ENCODE measurements around the gene NOC2L.
"Not testable (repeated sequence)": the region's sequence is repeated elsewhere in the genome, so short reads cannot be mapped to it uniquely, and the experiment has no call there.

Gene NOC2L

DNA sequence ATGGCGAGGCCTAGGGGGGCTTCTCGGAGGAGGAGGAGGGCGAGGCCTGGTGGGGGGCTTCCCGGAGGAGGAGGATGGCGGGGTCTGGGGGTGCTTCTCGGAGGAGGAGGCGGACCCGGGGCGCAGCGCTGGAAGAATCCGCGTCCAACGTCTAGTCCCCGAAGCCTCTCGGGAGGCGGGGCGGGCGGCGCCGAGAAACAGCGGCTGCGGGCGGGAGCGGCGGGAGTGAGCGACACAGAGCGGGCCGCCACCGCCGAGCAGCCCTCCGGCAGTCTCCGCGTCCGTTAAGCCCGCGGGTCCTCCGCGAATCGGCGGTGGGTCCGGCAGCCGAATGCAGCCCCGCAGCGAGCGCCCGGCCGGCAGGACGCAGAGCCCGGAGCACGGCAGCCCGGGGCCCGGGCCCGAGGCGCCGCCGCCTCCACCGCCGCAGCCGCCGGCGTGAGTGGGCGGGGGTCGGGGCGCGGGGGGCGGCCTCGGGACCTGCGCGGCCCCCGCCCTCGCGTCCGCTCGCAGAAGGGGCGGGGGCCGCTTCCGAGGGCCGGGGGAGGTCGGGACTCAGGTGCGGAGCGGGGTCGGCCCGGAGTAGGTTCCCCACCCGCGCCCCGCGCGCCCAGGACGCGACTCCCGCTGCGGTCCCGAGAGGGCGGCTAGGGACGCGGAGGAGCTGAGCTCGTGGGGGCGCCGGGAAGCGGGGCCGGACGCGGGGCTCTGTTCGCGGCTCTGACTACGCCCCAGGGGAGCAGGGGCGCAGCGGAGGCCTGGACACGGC lies 1.5 kb upstream of the NOC2L start, which contains the start of gene KLHL17:
TSS of gene KLHL17 (plus strand) at position 222 of the 769 bp plus-strand sequence. CDS start at position 332, 110 bp downstream.
- DNase-seq, result peak; percentile 71 to 80

DNA sequence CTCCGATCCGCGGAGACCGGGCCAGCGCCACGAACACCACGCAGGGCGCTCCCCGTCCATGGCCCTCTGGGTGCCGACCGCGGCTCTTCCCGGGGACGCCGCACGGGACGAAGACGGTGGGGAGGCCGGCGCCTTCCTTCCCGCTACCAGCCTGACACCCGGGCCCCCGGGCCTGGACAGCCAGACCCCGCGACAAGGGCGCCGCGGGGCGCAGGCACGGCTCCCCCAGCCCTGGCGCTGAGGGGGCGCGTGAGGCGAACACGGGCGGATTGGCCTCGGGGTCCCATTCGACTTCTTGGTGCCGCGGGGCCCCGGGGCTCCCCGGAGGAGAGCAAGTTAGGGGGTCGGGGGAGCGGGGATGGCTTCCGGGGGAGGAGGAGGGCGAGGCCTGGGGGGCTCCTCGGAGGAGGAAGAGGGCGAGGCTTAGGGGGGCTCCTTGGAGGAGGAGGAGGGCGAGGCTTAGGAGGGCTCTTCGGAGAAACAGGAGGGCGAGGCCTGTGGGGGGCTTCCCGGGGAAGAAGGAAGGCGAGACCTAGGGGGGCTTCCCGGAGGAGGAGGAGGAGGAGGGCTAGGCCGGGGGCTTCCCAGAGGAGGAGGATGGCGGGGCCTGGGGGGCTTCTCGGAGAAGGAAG lies 791 bp upstream of the NOC2L start:
- no peak for DNase-seq

DNA sequence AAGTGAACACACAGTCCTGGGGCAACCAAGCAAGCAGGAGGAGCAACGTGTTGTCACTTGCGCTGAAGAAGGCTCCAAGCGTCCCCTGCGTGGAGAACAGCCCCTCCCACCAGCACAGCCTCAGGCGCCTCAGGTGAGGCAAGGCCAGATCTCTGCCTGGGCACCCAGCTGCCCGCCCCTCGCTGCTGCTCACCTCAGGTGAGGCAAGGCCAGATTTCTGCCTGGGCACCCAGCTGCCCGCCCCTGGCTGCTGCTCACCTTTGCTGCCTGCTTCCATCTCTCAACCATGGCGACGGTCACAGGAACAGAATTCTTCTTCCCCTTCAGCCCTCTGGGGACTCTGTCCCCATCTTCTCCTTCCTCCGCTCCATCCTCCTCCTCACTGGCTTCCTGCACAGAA lies 2.4 kb downstream of the NOC2L start:
- DNase-seq, result no peak

DNA sequence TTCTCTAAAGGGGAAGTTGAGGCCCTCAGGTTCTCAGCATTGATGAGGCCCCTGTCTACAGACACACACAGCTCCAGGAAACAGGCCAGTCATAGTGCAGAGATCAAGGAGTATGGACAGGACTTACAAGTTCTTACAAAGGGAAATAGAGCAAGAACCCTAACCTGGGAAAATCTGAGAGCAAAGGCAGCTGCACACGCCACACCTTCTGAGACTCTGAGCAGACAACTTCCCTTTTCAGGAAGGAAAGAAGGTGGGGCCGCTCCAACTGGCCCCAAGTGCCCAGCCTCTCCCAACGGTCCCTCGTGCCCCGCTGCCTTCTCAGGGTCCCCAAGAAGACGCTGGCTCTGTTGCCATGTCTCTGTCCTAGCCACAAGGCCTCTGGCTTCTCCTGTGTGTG lies 3.6 kb downstream of the NOC2L start:
- DNase-seq, result no peak

DNA sequence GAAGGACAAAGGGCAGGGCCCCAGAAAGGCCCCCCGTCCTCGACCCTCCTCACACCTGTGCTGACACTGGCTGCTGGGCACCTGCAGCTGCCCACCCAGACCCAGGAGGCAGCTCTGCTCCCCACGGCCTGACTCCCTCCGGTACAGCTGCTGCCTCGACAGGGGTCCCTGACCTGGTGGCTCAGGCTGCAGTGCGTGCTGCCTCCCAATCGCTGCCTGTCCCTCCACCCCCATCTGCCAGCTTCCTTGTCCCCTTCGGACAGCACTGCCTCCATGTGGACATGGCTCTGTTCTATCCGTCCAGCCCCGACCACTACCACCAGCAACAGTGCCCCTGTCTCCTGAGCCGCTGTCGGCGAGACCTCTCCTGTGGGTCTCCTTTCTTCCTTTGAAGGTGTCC lies 4.1 kb downstream of the NOC2L start:
- DNase-seq, result no peak

DNA sequence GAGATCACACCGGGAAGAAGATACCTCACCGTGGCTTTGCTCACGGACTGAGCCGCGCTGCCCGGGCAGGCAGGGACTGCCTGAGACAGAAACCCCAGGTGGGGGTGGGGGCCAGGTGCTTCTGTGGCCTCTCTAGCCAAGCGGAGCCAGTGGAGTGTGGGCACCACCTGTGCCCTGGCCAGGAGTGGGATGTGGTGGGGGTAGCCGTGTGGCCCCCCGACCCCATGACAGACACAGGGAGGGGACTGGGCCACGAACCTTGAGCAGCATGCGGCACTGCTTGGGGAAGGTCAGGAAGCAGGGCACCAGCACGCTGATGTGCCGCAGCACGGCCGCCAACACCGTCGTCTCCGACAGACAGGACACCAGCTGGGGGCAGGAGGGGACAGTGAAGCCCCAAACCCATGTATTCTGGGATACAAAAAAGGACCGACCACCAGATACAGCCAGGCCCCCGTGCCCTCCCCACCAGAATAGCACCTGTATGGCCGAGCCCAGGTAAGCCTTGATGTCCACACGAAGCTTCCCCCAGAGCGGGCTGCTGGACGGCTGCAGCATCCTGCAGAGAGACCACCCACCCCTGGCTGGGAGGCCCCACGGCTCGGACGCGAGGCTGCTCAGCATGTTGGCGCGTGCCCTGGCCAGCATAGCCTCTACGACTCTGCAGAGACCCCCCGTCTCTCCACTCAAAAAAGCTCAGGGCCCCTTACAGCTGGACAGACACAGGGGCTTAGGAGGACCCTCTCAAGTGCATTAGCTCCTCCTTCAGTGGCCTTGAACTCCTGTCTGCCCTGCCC lies 5.3 kb downstream of the NOC2L start:
- DNase-seq, result no peak

DNA sequence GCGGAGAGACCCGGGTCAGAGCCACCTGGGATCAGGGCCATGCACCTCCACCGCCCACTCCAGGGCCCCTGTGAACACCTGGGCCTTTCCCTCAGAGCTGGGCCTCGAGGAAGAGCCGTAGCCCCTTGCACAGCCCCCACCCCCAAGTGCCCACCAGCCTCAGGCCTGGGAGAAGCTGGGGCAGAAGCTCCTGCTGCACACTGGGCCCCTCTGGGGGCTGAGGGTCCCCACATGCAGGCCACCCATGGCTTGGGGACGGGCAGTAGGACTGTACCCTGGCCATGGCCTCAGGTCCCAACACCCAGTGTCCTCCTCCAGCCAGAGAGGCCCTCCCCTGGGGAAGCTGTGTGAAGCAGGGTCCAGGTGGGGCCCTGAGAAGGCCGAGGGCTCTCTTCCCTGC lies 6.5 kb downstream of the NOC2L start:
- no peak for DNase-seq

DNA sequence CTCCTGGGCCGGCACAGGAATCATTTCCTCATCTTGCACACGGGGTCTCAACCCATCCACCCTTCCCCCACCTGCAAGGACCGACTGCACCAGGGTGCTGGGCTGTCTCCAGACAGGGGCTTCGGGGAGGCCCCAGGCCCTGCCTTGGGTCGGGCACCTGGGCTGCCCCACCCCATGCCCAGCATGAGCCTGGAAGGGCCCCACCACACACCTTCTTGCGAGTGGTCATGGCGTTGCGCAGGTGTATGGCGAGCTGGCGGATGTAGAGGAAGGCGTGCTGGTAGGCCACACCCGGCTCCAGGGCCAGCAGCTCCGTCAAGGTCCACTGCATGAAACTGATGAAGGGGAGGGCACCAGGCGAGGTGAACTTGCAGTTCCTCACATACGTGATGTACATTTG lies 6.9 kb downstream of the NOC2L start:
- DNase-seq, result no peak

DNA sequence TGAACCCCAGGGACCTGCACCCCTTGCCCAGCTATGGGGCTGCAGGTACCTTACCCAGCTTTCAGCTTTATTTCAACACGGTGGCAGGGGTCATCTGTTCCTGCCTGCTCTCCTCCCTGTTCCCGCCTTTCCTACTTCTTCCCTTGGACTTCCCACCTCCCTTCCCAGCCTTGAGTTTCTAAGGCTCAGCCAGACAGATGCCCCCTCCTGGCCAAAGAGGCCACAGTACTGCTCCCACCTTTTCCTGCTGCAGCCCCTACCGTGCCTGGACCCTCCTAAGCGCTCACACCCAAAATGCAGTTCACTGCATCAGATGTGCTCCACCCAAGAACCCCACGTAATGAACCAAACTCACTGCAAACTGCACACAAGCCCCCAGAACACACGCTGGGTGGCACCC lies 7.7 kb downstream of the NOC2L start:
- no peak for DNase-seq

DNA sequence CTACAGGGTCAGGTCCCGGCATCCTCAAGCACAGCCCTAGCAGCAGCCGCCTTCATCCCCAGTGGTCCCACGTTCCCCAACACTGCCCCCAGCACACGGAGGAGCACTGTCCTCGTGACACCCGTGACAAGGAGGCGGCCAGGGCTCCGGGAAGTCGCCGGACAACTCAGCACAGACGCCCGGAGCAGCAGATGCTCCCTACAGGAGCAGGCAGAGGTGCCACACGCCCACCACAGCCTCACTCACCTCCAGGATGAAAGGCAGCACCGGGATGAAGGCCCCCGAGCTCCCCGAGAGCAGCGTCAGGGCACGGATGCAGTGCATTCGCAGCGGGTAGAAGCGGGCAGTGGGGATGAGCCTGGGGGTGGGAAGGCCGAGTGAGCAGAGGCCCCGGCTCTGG lies 8.2 kb downstream of the NOC2L start:
- DNase-seq, result no peak

DNA sequence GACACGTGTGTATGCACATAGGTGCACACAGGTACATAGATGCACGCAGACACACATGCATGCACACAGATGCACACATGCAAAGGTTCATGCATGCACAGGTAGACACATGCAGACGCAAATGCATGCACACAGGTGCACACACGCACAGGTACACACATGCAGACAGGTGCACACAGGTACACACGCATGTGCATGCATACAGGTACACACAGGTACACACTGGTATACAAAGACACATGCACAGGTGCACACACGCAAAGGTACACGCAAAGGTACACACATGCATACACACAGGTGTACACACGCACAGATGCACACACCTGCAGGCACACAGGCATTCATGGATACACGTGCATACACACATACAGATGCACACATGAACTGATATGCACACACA lies 8.8 kb downstream of the NOC2L start:
- DNase-seq, result no peak

DNA sequence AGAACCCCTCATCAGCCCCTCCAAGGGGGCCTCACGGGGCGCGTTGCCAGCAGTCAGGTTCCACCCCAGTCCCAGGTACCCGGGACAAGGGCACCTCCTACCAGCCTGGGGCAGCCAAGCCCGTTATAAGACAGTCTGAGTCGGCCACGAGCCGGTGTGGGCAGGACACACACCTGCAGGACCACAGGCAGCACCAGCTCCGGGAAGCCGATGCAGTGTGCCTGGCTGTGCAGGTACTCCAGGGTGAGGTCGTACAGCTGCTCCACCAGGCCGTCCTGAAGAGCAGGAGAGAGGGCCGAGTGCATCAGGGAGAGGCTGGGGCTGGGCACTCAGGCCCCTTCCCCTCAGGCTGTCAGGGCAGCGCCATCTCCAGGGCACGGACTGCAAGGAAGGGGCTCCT lies 11.1 kb downstream of the NOC2L start:
- no peak for DNase-seq

DNA sequence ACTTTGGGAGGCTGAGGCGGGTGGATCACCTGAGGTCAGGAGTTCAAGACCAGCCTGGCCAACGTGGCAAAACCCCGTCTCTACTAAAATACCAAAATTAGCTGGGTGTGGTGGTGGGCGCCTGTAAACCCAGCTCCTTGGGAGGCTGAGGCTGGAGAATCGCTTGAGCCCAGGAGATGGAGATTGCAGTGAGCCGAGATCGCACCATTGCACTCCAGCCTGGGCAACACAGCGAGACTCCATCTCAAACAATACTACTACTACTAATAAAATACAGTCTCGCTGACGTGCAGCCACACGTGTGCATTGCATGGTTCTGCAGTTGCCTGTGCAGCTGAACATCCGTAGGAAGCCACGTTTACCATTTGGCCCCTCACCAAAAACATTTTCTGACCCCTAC lies 12.2 kb downstream of the NOC2L start:
- DNase-seq, result not testable (repeated sequence)

DNA sequence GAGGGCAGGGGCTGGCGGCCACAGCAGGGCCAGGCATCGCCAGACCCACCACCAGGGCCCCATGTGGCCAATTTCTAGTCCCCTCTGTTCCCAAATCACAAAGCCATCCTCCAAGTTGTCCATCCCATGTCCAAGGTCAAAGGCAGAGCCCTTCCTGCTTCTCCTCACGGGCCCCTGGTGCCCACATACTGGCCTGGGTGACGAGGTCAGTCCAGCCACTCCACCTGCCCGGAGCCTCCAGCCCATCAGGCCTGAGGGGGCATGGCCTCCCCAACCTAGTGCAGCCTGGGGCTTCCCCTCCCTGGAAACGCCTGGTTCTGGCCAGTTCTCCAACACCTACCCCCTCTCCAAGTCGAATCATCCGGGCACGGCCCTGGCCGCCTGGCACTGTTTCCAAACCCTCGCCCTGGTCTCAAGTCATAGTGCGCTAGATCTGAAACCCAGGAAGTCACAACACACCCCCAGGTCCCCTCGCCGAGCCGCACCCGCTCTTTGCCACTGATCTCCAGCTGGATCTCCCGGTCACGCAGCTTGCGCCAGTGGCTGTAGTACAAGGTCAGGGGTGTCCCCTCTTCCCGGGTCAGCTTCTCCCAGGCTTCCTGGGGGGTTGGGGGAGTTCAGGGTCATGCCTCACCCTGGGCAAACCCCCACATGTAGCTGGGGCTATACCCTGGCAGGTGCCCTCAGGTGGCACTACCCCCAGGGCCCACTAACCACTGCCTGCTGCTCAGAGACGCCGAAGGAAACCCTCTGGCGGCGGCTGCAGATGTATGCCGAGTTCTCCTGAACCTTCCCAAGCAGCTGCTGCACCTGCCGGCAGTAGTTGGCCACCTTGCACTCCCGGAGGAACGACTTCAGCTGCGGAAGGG lies 13.1 kb downstream of the NOC2L start:
- no peak for DNase-seq

DNA sequence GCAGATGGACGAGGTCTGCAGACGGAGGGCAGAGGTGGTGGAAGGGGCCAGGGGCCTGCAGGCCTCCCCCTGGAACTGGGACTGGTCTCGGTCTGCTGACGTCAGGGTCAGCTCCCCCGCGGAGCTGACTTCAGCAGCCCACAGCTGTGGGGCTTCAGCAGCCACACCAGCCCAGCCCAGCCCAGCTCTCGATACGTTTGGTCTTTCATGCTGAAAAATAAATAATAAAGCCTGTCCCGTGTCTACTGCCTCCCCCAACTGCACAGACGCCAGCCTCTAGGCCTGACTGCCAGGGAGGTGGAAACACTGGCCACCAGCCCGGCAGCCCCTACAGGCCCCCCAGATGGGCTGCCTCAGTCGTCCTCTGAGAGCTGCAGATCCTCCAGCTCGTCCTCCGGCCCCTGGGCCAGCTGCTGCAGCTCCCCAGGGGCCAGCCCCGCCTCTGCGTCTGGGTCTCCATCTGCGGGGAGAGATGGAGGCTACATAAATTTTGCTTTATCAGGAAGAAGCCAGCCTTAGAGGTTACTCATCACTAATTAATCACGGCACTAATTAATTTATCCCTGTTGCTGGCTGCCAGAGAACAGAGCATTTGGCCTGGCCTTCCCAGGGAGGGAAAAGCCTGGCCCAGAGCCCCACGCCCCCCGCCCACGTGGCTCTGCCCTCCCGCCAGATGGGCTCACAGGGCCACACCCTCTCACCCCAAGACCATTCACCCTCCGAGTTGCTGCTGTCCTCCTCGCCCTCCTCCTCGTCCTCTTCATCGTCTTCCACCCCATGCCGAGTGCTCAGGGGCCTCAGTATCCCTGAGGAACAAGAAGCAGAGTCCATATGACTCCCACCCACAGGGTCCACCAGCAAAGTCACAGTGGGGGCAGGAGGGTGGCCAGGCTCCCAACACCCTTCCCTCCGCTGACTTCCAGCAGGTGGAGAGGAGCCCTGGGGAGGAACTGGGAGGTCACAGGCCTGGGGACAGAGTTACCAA lies 14.4 kb downstream of the NOC2L start:
- DNase-seq, result no peak

DNA sequence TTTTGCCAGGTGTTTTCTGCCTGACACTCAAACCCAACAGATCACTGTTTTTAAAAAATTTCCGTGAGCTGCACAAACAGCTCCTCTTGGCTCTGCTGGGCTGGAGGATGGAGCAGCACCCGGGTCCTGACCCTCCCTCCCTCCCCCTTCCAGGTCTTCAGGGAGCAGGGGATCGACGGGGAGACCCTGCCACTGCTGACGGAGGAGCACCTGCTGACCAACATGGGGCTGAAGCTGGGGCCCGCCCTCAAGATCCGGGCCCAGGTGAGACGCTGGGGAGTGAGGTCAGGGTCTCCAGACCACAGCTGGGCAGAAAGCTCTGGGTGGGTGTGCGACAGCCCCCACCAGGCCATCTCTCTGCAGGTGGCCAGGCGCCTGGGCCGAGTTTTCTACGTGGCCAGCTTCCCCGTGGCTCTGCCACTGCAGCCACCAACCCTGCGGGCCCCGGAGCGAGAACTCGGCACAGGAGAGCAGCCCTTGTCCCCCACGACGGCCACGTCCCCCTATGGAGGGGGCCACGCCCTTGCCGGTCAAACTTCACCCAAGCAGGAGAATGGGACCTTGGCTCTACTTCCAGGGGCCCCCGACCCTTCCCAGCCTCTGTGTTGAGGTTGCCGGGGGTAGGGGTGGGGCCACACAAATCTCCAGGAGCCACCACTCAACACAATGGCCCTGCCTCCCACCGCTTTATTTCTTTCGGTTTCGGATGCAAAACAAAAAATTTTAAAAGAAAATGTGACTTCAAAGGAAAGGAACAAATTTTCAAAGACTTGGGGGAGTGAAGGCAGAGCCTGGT lies 15.3 kb downstream of the NOC2L start:
- no peak for DNase-seq

DNA sequence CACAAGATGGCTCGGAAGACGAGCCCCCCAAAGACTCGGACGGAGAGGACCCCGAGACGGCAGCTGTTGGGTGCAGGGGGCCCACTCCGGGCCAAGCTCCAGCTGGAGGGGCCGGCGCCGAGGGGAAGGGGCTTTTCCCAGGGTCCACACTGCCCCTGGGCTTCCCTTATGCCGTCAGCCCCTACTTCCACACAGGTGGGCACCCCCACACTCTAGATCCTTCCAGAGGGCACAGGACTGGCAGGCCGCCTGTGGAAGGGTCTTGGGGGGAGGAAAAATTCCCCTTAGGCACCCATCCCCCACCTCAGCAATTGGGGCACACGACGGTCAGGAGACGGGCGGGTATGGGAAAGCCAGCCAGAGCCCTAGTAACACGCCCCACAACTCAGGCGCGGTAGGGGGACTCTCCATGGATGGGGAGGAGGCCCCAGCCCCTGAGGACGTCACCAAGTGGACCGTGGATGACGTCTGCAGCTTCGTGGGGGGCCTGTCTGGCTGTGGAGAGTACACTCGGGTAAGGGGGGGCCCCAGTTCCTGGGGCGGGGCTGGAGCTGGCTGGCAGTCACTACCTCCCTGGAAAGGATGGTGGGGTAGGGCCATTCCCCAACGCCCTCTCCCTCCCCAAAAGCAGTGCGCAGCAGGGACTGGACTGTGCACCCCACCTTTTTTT lies 16.1 kb downstream of the NOC2L start:
- no peak for DNase-seq

DNA sequence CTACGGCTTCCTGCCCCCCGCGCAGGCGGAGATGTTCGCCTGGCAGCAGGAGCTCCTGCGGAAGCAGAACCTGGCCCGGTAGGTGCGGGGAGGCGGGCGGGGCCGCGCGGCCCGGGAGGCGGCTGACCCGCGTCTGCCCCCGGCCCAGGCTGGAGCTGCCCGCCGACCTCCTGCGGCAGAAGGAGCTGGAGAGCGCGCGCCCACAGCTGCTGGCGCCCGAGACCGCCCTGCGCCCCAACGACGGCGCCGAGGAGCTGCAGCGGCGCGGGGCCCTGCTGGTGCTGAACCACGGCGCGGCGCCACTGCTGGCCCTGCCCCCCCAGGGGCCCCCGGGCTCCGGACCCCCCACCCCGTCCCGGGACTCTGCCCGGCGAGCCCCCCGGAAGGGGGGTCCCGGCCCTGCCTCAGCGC lies 16.6 kb downstream of the NOC2L start:
- DNase-seq, result no peak

DNA sequence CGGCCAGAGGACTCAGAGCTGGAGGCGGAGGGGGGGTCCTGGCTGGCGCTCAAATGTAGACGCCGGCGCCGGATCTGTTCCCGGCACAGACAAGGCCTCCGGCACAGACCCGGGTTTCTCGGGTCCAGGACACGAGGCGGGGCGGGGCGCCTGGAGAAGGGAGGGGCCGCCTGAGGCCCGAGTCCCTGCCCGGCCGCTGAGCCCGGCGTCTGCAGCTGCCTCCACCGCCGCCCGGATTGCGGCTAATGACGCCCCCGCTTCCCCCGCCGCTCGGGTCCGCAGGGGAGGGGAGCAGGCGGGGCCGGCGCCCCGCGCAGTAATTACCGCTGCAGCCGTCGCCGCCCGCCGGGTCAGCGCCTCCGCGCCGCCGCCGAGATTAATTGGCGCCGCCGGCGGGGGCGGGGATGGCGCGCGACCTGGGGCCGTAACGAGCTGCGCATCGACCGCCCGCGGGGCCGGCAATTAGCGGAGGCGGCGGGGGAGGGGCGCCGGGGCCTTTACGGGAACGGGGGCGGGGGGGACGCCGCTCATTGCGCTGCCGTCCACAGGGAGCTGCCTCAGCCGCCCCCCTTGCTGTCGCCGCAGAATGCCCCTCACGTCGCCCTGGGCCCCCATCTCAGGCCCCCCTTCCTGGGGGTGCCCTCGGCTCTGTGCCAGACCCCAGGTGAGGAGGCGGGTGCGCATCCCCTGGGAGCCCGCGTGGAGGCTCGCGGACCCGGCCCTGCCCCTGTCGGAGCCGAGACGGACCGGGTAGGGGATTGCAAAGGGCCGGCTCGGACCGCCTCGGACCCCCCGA lies 17.3 kb downstream of the NOC2L start:
- no peak for DNase-seq

Measured in CD4-positive, alpha-beta T cell treated with Interleukin-4 for 1 hour (primary cell).